ENCODE results near the gene ACER2. TPM values are rescaled to one million over a fixed set of nuclear protein-coding genes. Genes with fewer than 3 reads are reported as not detected.
"Not testable (repeated sequence)": the region's sequence is repeated elsewhere in the genome, so short reads cannot be mapped to it uniquely, and the experiment has no call there.

The ACER2 gene
- total RNA-seq, 2 donors from 2014 or later, result 2.3 to 2.4 TPM

DNA sequence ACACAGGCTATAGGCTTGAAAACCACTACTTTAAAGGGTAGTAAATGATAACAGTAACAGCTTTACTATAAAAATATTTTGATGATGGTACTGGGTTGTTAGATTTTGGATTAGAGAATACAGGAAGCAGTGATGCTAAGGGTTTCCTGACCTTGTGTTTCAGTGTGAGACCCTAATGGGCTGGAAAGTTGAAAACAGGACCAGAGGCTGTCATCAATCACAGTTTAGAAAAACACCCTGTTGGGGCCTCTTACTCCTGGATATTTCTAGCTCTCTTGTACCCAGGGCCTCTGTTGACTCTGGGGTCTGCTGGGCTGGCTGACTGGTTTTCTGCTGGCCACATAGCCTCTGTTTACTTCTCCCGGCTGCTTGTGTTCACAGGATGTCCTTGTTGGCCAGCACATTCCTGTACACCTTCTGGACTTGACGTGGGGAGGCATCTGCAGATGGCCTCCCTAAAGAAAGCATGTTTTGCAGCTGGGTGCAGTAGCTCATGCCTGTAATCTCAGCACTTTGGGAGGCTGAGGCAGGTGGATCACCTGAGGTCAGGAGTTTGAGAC is 21.5 kb downstream of the ACER2 start:
- Histone ChIP-seq H3K4me1 (ENCODE audit: control insufficient read depth, insufficient read depth, low read length) (no peaks in the 10 kb centered on the region), H3K36me3 (ENCODE audit: control insufficient read depth, insufficient read depth, low read length) (no peaks in the 10 kb centered on the region), H3K4me3 (ENCODE audit: low read length) (no peak overlapping the region), H3K27ac (ENCODE audit: low read depth, low read length) (no peak overlapping the region), H3K9me3 (ENCODE audit: control insufficient read depth, low read length) (peaks cover 8% of the 10 kb centered on the region), H3K27me3 (ENCODE audit: control insufficient read depth, insufficient read depth, low read length, poor library complexity, severe bottlenecking) (no peaks in the 10 kb centered on the region), H3K9ac (ENCODE audit: extremely low read depth, low read length, poor library complexity, severe bottlenecking) (no peak overlapping the region)
- TF ChIP-seq CTCF (conservative IDR thresholded peaks at IDR 0.05), result no peak
- WGBS, 2 experiments (ENCODE audit: insufficient coverage in 1 of 2, insufficient read length in 1 of 2), result 82 to 88% methylated on average over 2 of the region's 2 CpGs
- Mint-ChIP-seq H3K36me3 (ENCODE audit: low read depth) (peaks cover 11% of the 10 kb centered on the region), H3K4me3 (no peak overlapping the region), H3K27me3 (ENCODE audit: insufficient read depth) (no peaks in the 10 kb centered on the region), H3K4me1 (no peaks in the 10 kb centered on the region), H3K9me3 (peaks cover 15% of the 10 kb centered on the region), H3K27ac (no peak overlapping the region)
- no peak for DNase-seq

GRCh38 chr9:19431361-19432171 is 22.8 kb downstream of the ACER2 start:
- no peak overlapping the region for H3K4me3 Mint-ChIP-seq
- H3K27ac Mint-ChIP-seq, result no peak overlapping the region
- no peaks in the 10 kb centered on the region for H3K27me3 Mint-ChIP-seq (ENCODE audit: insufficient read depth)
- no peak overlapping the region for H3K9ac ChIP-seq (ENCODE audit: extremely low read depth, low read length, poor library complexity, severe bottlenecking)
- H3K4me3 ChIP-seq (ENCODE audit: low read length), result no peak overlapping the region
- H3K27ac ChIP-seq (ENCODE audit: low read depth, low read length), result no peak overlapping the region
- WGBS, 2 experiments (ENCODE audit: insufficient coverage in 1 of 2, insufficient read length in 1 of 2), result 92 to 95% methylated on average over 14 of the region's 14 CpGs
- peaks cover 13% of the 10 kb centered on the region for H3K36me3 Mint-ChIP-seq (ENCODE audit: low read depth)
- no peaks in the 10 kb centered on the region for H3K36me3 ChIP-seq (ENCODE audit: control insufficient read depth, insufficient read depth, low read length)
- peaks cover 15% of the 10 kb centered on the region for H3K9me3 Mint-ChIP-seq
- no peak for DNase-seq
- no peaks in the 10 kb centered on the region for H3K4me1 ChIP-seq (ENCODE audit: control insufficient read depth, insufficient read depth, low read length)
- H3K4me1 Mint-ChIP-seq, result no peaks in the 10 kb centered on the region
- peaks cover 10% of the 10 kb centered on the region for H3K9me3 ChIP-seq (ENCODE audit: control insufficient read depth, low read length)
- no peaks in the 10 kb centered on the region for H3K27me3 ChIP-seq (ENCODE audit: control insufficient read depth, insufficient read depth, low read length, poor library complexity, severe bottlenecking)
- no peak for TF ChIP-seq CTCF (conservative IDR thresholded peaks at IDR 0.05)

DNA sequence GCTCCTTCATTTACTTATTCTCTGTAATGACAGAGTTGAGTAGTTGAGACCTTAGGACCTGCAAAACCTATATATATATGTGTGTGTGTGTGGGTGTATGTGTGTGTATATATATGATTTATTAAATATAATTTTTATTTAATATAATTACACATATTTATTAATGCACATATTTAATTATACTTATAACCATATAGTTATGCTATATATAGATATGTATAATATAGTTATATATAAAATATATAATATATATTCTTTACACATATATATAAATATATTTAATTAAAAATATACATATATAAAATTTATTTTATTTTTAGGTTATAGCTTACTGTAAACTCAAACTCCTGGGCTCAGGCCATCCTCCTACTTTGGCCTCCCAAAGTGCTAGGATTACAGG is 23.7 kb downstream of the ACER2 start:
- Mint-ChIP-seq H3K4me3 (no peak overlapping the region), H3K27me3 (ENCODE audit: insufficient read depth) (no peaks in the 10 kb centered on the region), H3K27ac (no peak overlapping the region), H3K9me3 (peaks cover 15% of the 10 kb centered on the region), H3K36me3 (ENCODE audit: low read depth) (peaks cover 13% of the 10 kb centered on the region), H3K4me1 (no peaks in the 10 kb centered on the region)
- Histone ChIP-seq H3K9ac (ENCODE audit: extremely low read depth, low read length, poor library complexity, severe bottlenecking) (no peak overlapping the region), H3K36me3 (ENCODE audit: control insufficient read depth, insufficient read depth, low read length) (no peaks in the 10 kb centered on the region), H3K27me3 (ENCODE audit: control insufficient read depth, insufficient read depth, low read length, poor library complexity, severe bottlenecking) (no peaks in the 10 kb centered on the region), H3K4me1 (ENCODE audit: control insufficient read depth, insufficient read depth, low read length) (no peaks in the 10 kb centered on the region), H3K27ac (ENCODE audit: low read depth, low read length) (no peak overlapping the region), H3K4me3 (ENCODE audit: low read length) (no peak overlapping the region), H3K9me3 (ENCODE audit: control insufficient read depth, low read length) (peaks cover 10% of the 10 kb centered on the region)
- no peak for DNase-seq
- TF ChIP-seq CTCF (conservative IDR thresholded peaks at IDR 0.05), result no peak

DNA sequence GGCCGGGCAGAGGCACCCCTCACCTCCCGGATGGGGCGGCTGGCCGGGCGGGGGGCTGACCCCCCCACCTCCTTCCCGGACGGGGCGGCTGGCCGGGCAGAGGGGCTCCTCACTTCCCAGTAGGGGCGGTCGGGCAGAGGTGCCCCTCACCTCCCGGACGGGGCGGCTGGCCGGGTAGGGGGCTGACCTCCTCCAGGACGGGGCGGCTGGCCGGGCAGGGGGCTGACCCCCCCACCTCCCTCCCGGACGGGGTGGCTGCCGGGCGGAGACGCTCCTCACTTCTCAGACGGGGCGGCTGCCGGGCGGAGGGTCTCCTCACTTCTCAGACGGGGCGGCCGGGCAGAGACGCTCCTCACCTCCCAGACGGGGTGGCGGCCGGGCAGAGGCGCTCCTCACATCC is 24.9 kb downstream of the ACER2 start:
- not testable (repeated sequence) for H3K27ac Mint-ChIP-seq; H3K9me3 ChIP-seq (ENCODE audit: control insufficient read depth, low read length); DNase-seq; H3K4me3 ChIP-seq (ENCODE audit: low read length); H3K4me3 Mint-ChIP-seq; H3K27me3 ChIP-seq (ENCODE audit: control insufficient read depth, insufficient read depth, low read length, poor library complexity, severe bottlenecking); H3K4me1 ChIP-seq (ENCODE audit: control insufficient read depth, insufficient read depth, low read length); H3K36me3 ChIP-seq (ENCODE audit: control insufficient read depth, insufficient read depth, low read length); H3K27ac ChIP-seq (ENCODE audit: low read depth, low read length); H3K4me1 Mint-ChIP-seq; H3K9ac ChIP-seq (ENCODE audit: extremely low read depth, low read length, poor library complexity, severe bottlenecking); H3K27me3 Mint-ChIP-seq (ENCODE audit: insufficient read depth)
- WGBS, 2 experiments (ENCODE audit: insufficient coverage in 1 of 2, insufficient read length in 1 of 2), result 96% methylated on average over 25 of the region's 35 CpGs; no CpG with 5 or more reads in 1 of the 2 experiments
- Mint-ChIP-seq H3K36me3 (ENCODE audit: low read depth) (peaks cover 13% of the 10 kb centered on the region), H3K9me3 (peaks cover 15% of the 10 kb centered on the region)
